ENCODE data around the gene RHOH. TPM values are rescaled to one million over a fixed set of nuclear protein-coding genes. Genes with fewer than 3 reads are reported as not detected.

RHOH gene
- total RNA-seq, 4 donors from 2014 or later = 0.26 TPM; not detected in 3

DNA sequence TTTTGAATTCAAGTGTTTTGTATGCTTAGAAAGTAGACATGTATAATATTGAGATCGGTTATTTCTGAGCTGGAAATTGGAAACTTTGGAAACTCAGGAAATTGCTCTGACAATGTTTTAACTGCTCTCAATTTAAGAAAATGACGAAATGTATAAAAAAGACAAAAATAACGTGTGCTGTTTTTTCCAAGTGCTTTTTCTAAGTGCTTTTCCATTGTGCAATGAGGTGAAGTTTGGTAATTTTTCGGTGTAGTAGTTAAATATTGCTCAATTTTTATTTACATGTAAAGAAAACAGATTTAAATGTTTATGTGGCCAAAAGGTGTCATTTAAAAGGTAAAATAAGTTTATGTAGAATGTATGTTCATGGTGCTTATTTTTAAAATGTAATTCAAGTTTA lies 39.4 kb upstream of the RHOH start:
- no peaks in the 10 kb centered on the region for H3K27me3 ChIP-seq
- TF ChIP-seq POLR2A (IDR thresholded peaks at IDR 0.05) (no peak), CTCF (IDR thresholded peaks at IDR 0.05 in 4 of 5, conservative IDR thresholded peaks at IDR 0.05 in 1 of 5) (no peak)
- H3K27ac ChIP-seq = no peak overlapping the region
- no peaks in the 10 kb centered on the region for H3K4me1 ChIP-seq
- ATAC-seq = no peak
- H3K4me3 ChIP-seq = no peak overlapping the region
- no peak for DNase-seq
- H3K9me3 ChIP-seq = no peaks in the 10 kb centered on the region
- in situ Hi-C loops (cut with MboI; ENCODE audit: low sequenced_read_pairs in 4 of 4) = no loop called here
- intact Hi-C loops (cut with DNase I; ENCODE audit: low total_unique reads) = no loop called here
- H3K36me3 ChIP-seq = no peaks in the 10 kb centered on the region

GRCh38 chr4:40160258-40160657 lies 36.6 kb upstream of the RHOH start:
- intact Hi-C loops (cut with DNase I; ENCODE audit: low total_unique reads) = no loop called here
- no peak overlapping the region for H3K27ac ChIP-seq
- no peak for DNase-seq
- ATAC-seq = no peak
- TF ChIP-seq CTCF (IDR thresholded peaks at IDR 0.05 in 4 of 5, conservative IDR thresholded peaks at IDR 0.05 in 1 of 5) (no peak), POLR2A (IDR thresholded peaks at IDR 0.05) (no peak)
- H3K4me1 ChIP-seq = no peaks in the 10 kb centered on the region
- H3K27me3 ChIP-seq = no peaks in the 10 kb centered on the region
- H3K9me3 ChIP-seq = no peaks in the 10 kb centered on the region
- in situ Hi-C loops (cut with MboI; ENCODE audit: low sequenced_read_pairs in 4 of 4) = no loop called here
- no peak overlapping the region for H3K4me3 ChIP-seq
- no peaks in the 10 kb centered on the region for H3K36me3 ChIP-seq

DNA sequence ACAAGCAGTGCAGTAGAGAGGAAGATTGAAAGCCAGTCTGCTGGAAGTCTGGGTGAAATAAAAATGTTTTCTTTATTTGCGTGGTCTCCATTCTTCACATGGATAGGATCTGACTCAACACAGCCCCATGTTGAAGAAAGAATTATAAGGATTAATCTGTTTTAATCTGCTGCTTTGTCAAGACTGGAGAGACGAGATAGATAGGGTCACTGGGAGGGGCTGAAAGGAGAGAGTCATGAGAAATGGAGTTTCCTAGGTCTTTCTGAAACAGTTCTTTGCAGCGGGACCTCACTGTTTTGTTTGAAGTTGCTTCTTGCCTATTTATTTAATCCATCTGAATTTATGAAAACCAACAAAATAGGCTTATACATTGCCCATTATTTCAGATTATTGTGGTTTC lies 32.4 kb upstream of the RHOH start:
- H3K4me1 ChIP-seq = no peaks in the 10 kb centered on the region
- H3K36me3 ChIP-seq = no peaks in the 10 kb centered on the region
- DNase-seq (no peak), ATAC-seq (no peak)
- no peak overlapping the region for H3K4me3 ChIP-seq
- H3K27me3 ChIP-seq = no peaks in the 10 kb centered on the region
- intact Hi-C loops (cut with DNase I; ENCODE audit: low total_unique reads) = no loop called here
- H3K9me3 ChIP-seq = peaks cover 0 to 13% (median 0%) of the 10 kb centered on the region in 3 donors
- in situ Hi-C loops (cut with MboI; ENCODE audit: low sequenced_read_pairs in 4 of 4) = no loop called here
- no peak for TF ChIP-seq POLR2A (IDR thresholded peaks at IDR 0.05)
- TF ChIP-seq CTCF (IDR thresholded peaks at IDR 0.05 in 4 of 5, conservative IDR thresholded peaks at IDR 0.05 in 1 of 5) = no peak
- H3K27ac ChIP-seq = no peak overlapping the region

- Histone ChIP-seq H3K27me3 (no peaks in the 10 kb centered on the region), H3K4me1 (no peaks in the 10 kb centered on the region), H3K4me3 (no peak overlapping the region), H3K36me3 (no peaks in the 10 kb centered on the region), H3K9me3 (peaks cover 0 to 13% (median 0%) of the 10 kb centered on the region in 3 donors), H3K27ac (no peak overlapping the region)
- no peak for ATAC-seq
- no peak for DNase-seq
- intact Hi-C loops (cut with DNase I; ENCODE audit: low total_unique reads) = no loop called here
- in situ Hi-C loops (cut with MboI; ENCODE audit: low sequenced_read_pairs in 4 of 4) = no loop called here
- TF ChIP-seq CTCF (IDR thresholded peaks at IDR 0.05 in 4 of 5, conservative IDR thresholded peaks at IDR 0.05 in 1 of 5) = no peak
- no peak for TF ChIP-seq POLR2A (IDR thresholded peaks at IDR 0.05)
Measured at GRCh38 chr4:40165916-40166315, 30.9 kb upstream of the RHOH start.

GRCh38 chr4:40168070-40168469 lies 28.8 kb upstream of the RHOH start:
- Histone ChIP-seq H3K4me1 (no peaks in the 10 kb centered on the region), H3K27me3 (no peaks in the 10 kb centered on the region), H3K9me3 (peaks cover 0 to 13% (median 0%) of the 10 kb centered on the region in 3 donors), H3K27ac (no peak overlapping the region), H3K36me3 (no peaks in the 10 kb centered on the region), H3K4me3 (no peak overlapping the region)
- intact Hi-C loops (cut with DNase I; ENCODE audit: low total_unique reads) (no loop called here), in situ Hi-C loops (cut with MboI; ENCODE audit: low sequenced_read_pairs in 4 of 4) (no loop called here)
- DNase-seq = no peak
- no peak for TF ChIP-seq CTCF (IDR thresholded peaks at IDR 0.05 in 4 of 5, conservative IDR thresholded peaks at IDR 0.05 in 1 of 5)
- TF ChIP-seq POLR2A (IDR thresholded peaks at IDR 0.05) = no peak
- no peak for ATAC-seq
